ENCODE results near the gene SPEM3. TPM values are rescaled to one million over a fixed set of nuclear protein-coding genes. Genes with fewer than 3 reads are reported as not detected.

Gene SPEM3
- total RNA-seq, 1 donor from 2014 or later: not detected

- H3K79me2 ChIP-seq (ENCODE audit: low read depth): no peaks in the 10 kb centered on the region
- H3K9ac ChIP-seq: no peak overlapping the region
- H2AFZ ChIP-seq (replicated peaks): no peak overlapping the region
- no peak for TF ChIP-seq EZH2phosphoT487 (IDR thresholded peaks at IDR 0.05)
- TF ChIP-seq CTCF (IDR thresholded peaks at IDR 0.05): no peak
- no peak for TF ChIP-seq EZH2 (IDR thresholded peaks at IDR 0.05)
- no peak overlapping the region for H3K4me2 ChIP-seq
- peaks cover 49% of the 10 kb centered on the region for H3K4me1 Mint-ChIP-seq
- peaks cover 22% of the 10 kb centered on the region for H3K36me3 Mint-ChIP-seq
- H3K27me3 Mint-ChIP-seq (ENCODE audit: insufficient read depth, low read depth): peaks cover 5% of the 10 kb centered on the region
- H3K27ac ChIP-seq: no peak overlapping the region
- no peaks in the 10 kb centered on the region for H3K27me3 ChIP-seq
- peaks cover 7% of the 10 kb centered on the region for H3K36me3 ChIP-seq
- no peaks in the 10 kb centered on the region for H3F3A ChIP-seq (ENCODE audit: low read depth)
- H3K27ac Mint-ChIP-seq: no peak overlapping the region
- peaks cover 54% of the 10 kb centered on the region for H4K20me1 ChIP-seq (ENCODE audit: low read depth)
- H3K9me3 ChIP-seq (ENCODE audit: low read depth): no peaks in the 10 kb centered on the region
- H3K9me3 Mint-ChIP-seq: no peaks in the 10 kb centered on the region
- H3K4me3 ChIP-seq: no peak overlapping the region
- no peak overlapping the region for H3K4me3 Mint-ChIP-seq
- no peak for DNase-seq (ENCODE audit: low spot score)
- H3K4me1 ChIP-seq: peaks cover 21% of the 10 kb centered on the region
Measured at GRCh38 chr17:7417056-7417655, 11.5 kb upstream of the SPEM3 start.

- Histone ChIP-seq H4K20me1 (ENCODE audit: low read depth) (peaks cover 41% of the 10 kb centered on the region), H3K9ac (no peak overlapping the region), H3K4me1 (peaks cover 13% of the 10 kb centered on the region), H3K9me3 (ENCODE audit: low read depth) (no peaks in the 10 kb centered on the region), H3K79me2 (ENCODE audit: low read depth) (no peaks in the 10 kb centered on the region), H3F3A (ENCODE audit: low read depth) (no peaks in the 10 kb centered on the region), H3K27me3 (no peaks in the 10 kb centered on the region), H2AFZ (replicated peaks) (no peak overlapping the region), H3K36me3 (no peaks in the 10 kb centered on the region), H3K27ac (peak overlapping the region; percentile 13), H3K4me3 (no peak overlapping the region), H3K4me2 (no peak overlapping the region)
- no peak for DNase-seq (ENCODE audit: low spot score)
- H3K9me3 Mint-ChIP-seq: no peaks in the 10 kb centered on the region
- peak overlapping the region; percentile 88 for H3K27ac Mint-ChIP-seq
- peaks cover 41% of the 10 kb centered on the region for H3K4me1 Mint-ChIP-seq
- peaks cover 15% of the 10 kb centered on the region for H3K27me3 Mint-ChIP-seq (ENCODE audit: insufficient read depth, low read depth)
- peak overlapping the region; percentile 71 for H3K4me3 Mint-ChIP-seq
- H3K36me3 Mint-ChIP-seq: peaks cover 22% of the 10 kb centered on the region
- TF ChIP-seq CTCF (IDR thresholded peaks at IDR 0.05): no peak
- TF ChIP-seq EZH2phosphoT487 (IDR thresholded peaks at IDR 0.05): no peak
- no peak for TF ChIP-seq EZH2 (IDR thresholded peaks at IDR 0.05)
Measured at GRCh38 chr17:7418472-7419152, 10.0 kb upstream of the SPEM3 start.

- H3F3A ChIP-seq (ENCODE audit: low read depth): no peaks in the 10 kb centered on the region
- H3K27me3 ChIP-seq: no peaks in the 10 kb centered on the region
- peak; percentile 69 for DNase-seq (ENCODE audit: low spot score)
- peaks cover 41% of the 10 kb centered on the region for H3K4me1 Mint-ChIP-seq
- peak within 1 kb of the TSS; percentile 74 for H3K4me3 Mint-ChIP-seq
- no peaks in the 10 kb centered on the region for H3K79me2 ChIP-seq (ENCODE audit: low read depth)
- no peaks in the 10 kb centered on the region for H3K36me3 ChIP-seq
- TF ChIP-seq CTCF (IDR thresholded peaks at IDR 0.05) (no peak), EZH2phosphoT487 (IDR thresholded peaks at IDR 0.05) (no peak), EZH2 (IDR thresholded peaks at IDR 0.05) (no peak)
- H2AFZ ChIP-seq (replicated peaks): no peak within 1 kb of the TSS
- H3K4me3 ChIP-seq: no peak within 1 kb of the TSS
- H3K36me3 Mint-ChIP-seq: peaks cover 20% of the 10 kb centered on the region
- peaks cover 35% of the 10 kb centered on the region for H4K20me1 ChIP-seq (ENCODE audit: low read depth)
- peaks cover 13% of the 10 kb centered on the region for H3K4me1 ChIP-seq
- H3K9me3 ChIP-seq (ENCODE audit: low read depth): no peaks in the 10 kb centered on the region
- peaks cover 18% of the 10 kb centered on the region for H3K27me3 Mint-ChIP-seq (ENCODE audit: insufficient read depth, low read depth)
- H3K27ac Mint-ChIP-seq: peak within 1 kb of the TSS; percentile 88
- H3K9me3 Mint-ChIP-seq: no peaks in the 10 kb centered on the region
- peak within 1 kb of the TSS; percentile 18 for H3K4me2 ChIP-seq
- H3K9ac ChIP-seq: no peak within 1 kb of the TSS
- H3K27ac ChIP-seq: peak within 1 kb of the TSS; percentile 53
Measured at GRCh38 chr17:7419819-7420610, 8.6 kb upstream of the SPEM3 start, which contains the start of gene SPEM1. Gene SPEM1, plus strand, starts transcription at chr17:7420324. Its CDS starts 61 bp downstream, at chr17:7420385.
